Thyroid gland (tissue), 4 donors: ENCODE results near the gene SLC29A2. TPM values are rescaled to one million over a fixed set of nuclear protein-coding genes. Genes with fewer than 3 reads are reported as not detected.

Experiments
- DNase-seq, 2 donors: peaks; one replicate each; pipeline ENCODE4 v3.0.0-alpha.2; 2019
- H3K27ac ChIP-seq, 3 donors: fragments of 200-600 bp; sonication (generic); 1 replicate in 2 of 3; 2 replicates in 1 of 3; pipeline ENCODE4 v1.5.1; 2016 to 2019; ENCODE audit warnings: mild to moderate bottlenecking in 1 of 3, moderate library complexity in 1 of 3
- H3K27me3 ChIP-seq: fragments of 200-600 bp; sonication (generic); one replicate; pipeline ENCODE4 v1.5.1; 2019
- H3K36me3 ChIP-seq, 2 donors: fragments of 200-600 bp; sonication (generic); one replicate each; pipeline ENCODE4 v1.5.1; 2016 to 2019
- H3K4me1 ChIP-seq, 2 donors: fragments of 200-600 bp; sonication (generic); one replicate each; pipeline ENCODE4 v1.5.1; 2017 to 2019
- H3K4me3 ChIP-seq, 3 donors: fragments of 200-600 bp; sonication (generic); replicated peaks in 1 of 3; 1 replicate in 2 of 3; 2 replicates in 1 of 3; pipeline ENCODE4 v1.5.1; 2016; ENCODE audit warnings: mild to moderate bottlenecking in 1 of 3
- H3K9me3 ChIP-seq: fragments of 200-600 bp; sonication (generic); one replicate; pipeline ENCODE4 v1.5.1; 2017
- POLR2A ChIP-seq, 2 donors: fragments of 450-650 bp; IDR thresholded peaks; one replicate each; pipeline ENCODE4 v1.6.1; 2017; ENCODE audit warnings: antibody characterized with exemption in 2 of 2, mild to moderate bottlenecking in 2 of 2, moderate library complexity in 1 of 2
- WGBS, 2 donors: methylation state at CpG; one replicate each; pipeline ENCODE4 v1.1.5; 2017; 5-methylcytosine and 5-hydroxymethylcytosine counted together
- intact Hi-C: fragments of 100-400 bp; cut with DNase I; formaldehyde crosslinking; loops from one replicate; pipeline ENCODE4 v1.15.1; 2023
- small RNA-seq: library from RNA; depleted of rRNA; stranded (forward); fragments of <200 nt; gene quantifications from one replicate; pipeline ENCODE3, GENCODE V24; 2016
- total RNA-seq, 4 donors: library from RNA; depleted of rRNA; stranded (reverse); fragments of >200 nt; gene quantifications; one replicate each; pipeline ENCODE4 v1.2.3, GENCODE V29; 2016
- TF ChIP-seq, protein P1 (sequence below), 6 experiments: fragments of 200-600 bp in 3 of 6; fragments of 450-650 bp in 3 of 6; sonication (generic) in 3 of 6; IDR thresholded peaks; one replicate each; pipeline ENCODE4 v1.5.1; 2016 to 2019; ENCODE audit warnings: antibody characterized with exemption in 6 of 6, mild to moderate bottlenecking in 2 of 6, inconsistent platforms in 1 of 6, moderate library complexity in 1 of 6

Gene SLC29A2
- total RNA-seq, 4 donors from 2014 or later: 5.0 to 11.4 (median 8.3) TPM

GRCh38 chr11:66314186-66314501, 57.4 kb downstream of the SLC29A2 start:
- peaks cover 6 to 32% of the 10 kb centered on the region in 2 donors for H3K4me1 ChIP-seq
- H3K36me3 ChIP-seq: no peaks in the 10 kb centered on the region
- intact Hi-C loops: no loop called here
- H3K9me3 ChIP-seq: no peaks in the 10 kb centered on the region
- peaks cover 3% of the 10 kb centered on the region for H3K27me3 ChIP-seq
- H3K27ac ChIP-seq: peak overlapping the region in 2 of 3 donors; percentile 8 to 73
- no peak for DNase-seq
- no peak overlapping the region for H3K4me3 ChIP-seq
- TF ChIP-seq, protein P1, sequence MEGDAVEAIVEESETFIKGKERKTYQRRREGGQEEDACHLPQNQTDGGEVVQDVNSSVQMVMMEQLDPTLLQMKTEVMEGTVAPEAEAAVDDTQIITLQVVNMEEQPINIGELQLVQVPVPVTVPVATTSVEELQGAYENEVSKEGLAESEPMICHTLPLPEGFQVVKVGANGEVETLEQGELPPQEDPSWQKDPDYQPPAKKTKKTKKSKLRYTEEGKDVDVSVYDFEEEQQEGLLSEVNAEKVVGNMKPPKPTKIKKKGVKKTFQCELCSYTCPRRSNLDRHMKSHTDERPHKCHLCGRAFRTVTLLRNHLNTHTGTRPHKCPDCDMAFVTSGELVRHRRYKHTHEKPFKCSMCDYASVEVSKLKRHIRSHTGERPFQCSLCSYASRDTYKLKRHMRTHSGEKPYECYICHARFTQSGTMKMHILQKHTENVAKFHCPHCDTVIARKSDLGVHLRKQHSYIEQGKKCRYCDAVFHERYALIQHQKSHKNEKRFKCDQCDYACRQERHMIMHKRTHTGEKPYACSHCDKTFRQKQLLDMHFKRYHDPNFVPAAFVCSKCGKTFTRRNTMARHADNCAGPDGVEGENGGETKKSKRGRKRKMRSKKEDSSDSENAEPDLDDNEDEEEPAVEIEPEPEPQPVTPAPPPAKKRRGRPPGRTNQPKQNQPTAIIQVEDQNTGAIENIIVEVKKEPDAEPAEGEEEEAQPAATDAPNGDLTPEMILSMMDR (IDR thresholded peaks at IDR 0.05): no peak
- TF ChIP-seq POLR2A (IDR thresholded peaks at IDR 0.05): no peak
- WGBS, 2 donors: 76 to 79% methylated on average over 1 of the region's 1 CpG

- H3K27ac ChIP-seq: peak overlapping the region; percentile 43 to 76 (median 73)
- peaks cover 6 to 29% of the 10 kb centered on the region in 2 donors for H3K4me1 ChIP-seq
- no peak for DNase-seq
- 40 to 42% methylated on average over 20 to 30 of the region's 38 CpGs for WGBS, 2 donors
- peak overlapping the region in 1 of 3 donors; percentile 21 for H3K4me3 ChIP-seq
- intact Hi-C loops: no loop called here
- no peaks in the 10 kb centered on the region for H3K9me3 ChIP-seq
- TF ChIP-seq, protein P1 (IDR thresholded peaks at IDR 0.05): no peak
- TF ChIP-seq POLR2A (IDR thresholded peaks at IDR 0.05): no peak
- no peaks in the 10 kb centered on the region for H3K36me3 ChIP-seq
- peaks cover 3% of the 10 kb centered on the region for H3K27me3 ChIP-seq
Observed at GRCh38 chr11:66313321-66314185, 58.0 kb downstream of the SLC29A2 start.

DNA sequence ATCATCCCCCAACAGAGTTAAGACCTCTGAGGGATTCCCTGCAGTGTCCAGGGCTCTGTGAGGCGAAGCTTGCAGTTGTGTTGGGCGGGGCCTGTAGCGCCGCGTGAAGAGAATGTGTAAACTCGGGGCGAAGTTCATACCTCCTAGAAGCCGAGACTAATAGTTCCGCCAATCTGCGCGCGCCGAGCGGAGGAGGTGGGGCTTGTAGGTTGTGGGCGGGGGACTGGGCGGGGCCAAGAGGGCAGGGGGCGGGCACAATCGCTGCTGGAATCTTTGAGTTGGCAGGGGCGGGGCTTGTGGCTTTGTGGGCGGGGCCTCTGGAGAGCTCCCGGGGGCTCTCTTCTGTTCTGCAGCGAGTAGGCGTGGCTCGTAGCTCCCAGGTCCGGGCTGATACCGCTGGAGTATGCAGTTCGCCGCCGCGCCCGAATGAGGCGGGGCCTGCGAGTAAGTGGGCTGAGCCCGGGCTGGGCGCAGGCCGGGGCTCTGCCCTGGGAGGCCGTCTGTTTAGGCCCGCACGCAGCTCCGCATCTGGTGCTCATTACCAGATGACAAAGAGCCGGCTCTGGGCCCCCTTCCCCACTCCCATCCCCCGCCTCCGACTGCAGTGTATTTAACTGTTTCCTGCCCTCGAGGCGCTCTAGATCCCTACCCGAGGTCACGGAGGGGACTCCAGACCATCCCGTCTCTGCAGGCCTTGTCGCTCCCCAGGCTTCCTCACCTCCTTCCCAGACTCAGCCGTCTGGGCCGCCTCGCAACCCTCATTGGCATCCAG, 58.8 kb downstream of the SLC29A2 start:
- H3K4me3 ChIP-seq: peak overlapping the region in 2 of 3 donors; percentile 11 to 21
- H3K9me3 ChIP-seq: no peaks in the 10 kb centered on the region
- intact Hi-C loops: no loop called here
- DNase-seq: peak; percentile 94 to 96
- H3K36me3 ChIP-seq: no peaks in the 10 kb centered on the region
- H3K4me1 ChIP-seq: peaks cover 6 to 24% of the 10 kb centered on the region in 2 donors
- WGBS, 2 donors: 8 to 14% methylated on average over 14 to 22 of the region's 52 CpGs
- H3K27ac ChIP-seq: peak overlapping the region; percentile 73 to 76 (median 76)
- H3K27me3 ChIP-seq: peaks cover 3% of the 10 kb centered on the region
- TF ChIP-seq, protein P1 (IDR thresholded peaks at IDR 0.05): no peak
- TF ChIP-seq POLR2A (IDR thresholded peaks at IDR 0.05): peak in 1 of 2 donors; percentile 35

Small RNA genes within 50 kb of the gene (small RNA-seq; reads per million reads assigned to genes)
- gene RF00017: not detected
- gene RNU1-84P: not detected

Other genes starting within 250 kb of the SLC29A2 start
- 10 to 100 TPM; 13.0 to 26.0 (median 15.9) TPM for gene KLC2, start 114.1 kb downstream of the SLC29A2 start, total RNA-seq
- gene RAB1B, start 103.1 kb downstream of the SLC29A2 start, total RNA-seq: 100 to 1,000 TPM; 122 to 166 (median 130) TPM
- not detected for gene CNIH2, start 93.6 kb downstream of the SLC29A2 start, total RNA-seq
- gene YIF1A, start 82.6 kb downstream of the SLC29A2 start, total RNA-seq: 100 to 1,000 TPM in 3 of 4 donors, 10 to 100 TPM in 1; 77.7 to 168 (median 118) TPM
- gene TMEM151A, start 79.9 kb downstream of the SLC29A2 start, total RNA-seq: 1 to 10 TPM in 1 of 4 donors, under 1 TPM in 2, not detected in 1; 0.20 to 1.1 (median 0.22) TPM
- 10 to 100 TPM in 1 of 4 donors, 1 to 10 TPM in 3; 4.6 to 24.8 (median 6.6) TPM for gene CD248, start 54.7 kb downstream of the SLC29A2 start, total RNA-seq
- gene RIN1, start 35.3 kb downstream of the SLC29A2 start, total RNA-seq: 1 to 10 TPM; 1.3 to 7.9 (median 2.2) TPM
- 10 to 100 TPM; 41.4 to 64.4 (median 53.8) TPM for gene BRMS1, start 26.7 kb downstream of the SLC29A2 start, total RNA-seq
- 10 to 100 TPM; 41.1 to 67.2 (median 49.5) TPM for gene B4GAT1, start 24.1 kb downstream of the SLC29A2 start, total RNA-seq
- not detected for gene NPAS4, start 49.3 kb upstream of the SLC29A2 start, total RNA-seq
- gene MRPL11, start 67.1 kb upstream of the SLC29A2 start, total RNA-seq: 10 to 100 TPM; 35.5 to 58.3 (median 39.7) TPM
- 10 to 100 TPM; 11.4 to 21.8 (median 14.7) TPM for gene PELI3, start 95.1 kb upstream of the SLC29A2 start, total RNA-seq
- gene DPP3, start 108.7 kb upstream of the SLC29A2 start, total RNA-seq: 10 to 100 TPM; 10.9 to 38.7 (median 35.8) TPM
- 100 to 1,000 TPM in 3 of 4 donors, 10 to 100 TPM in 1; 83.2 to 200 (median 165) TPM for gene BBS1, start 138.9 kb upstream of the SLC29A2 start, total RNA-seq
- 10 to 100 TPM; 20.3 to 25.9 (median 22.3) TPM for gene ZDHHC24, start 174.3 kb upstream of the SLC29A2 start, total RNA-seq
- under 1 TPM in 1 of 4 donors, not detected in 3; 0.27 TPM for gene ACTN3, start 175.1 kb upstream of the SLC29A2 start, total RNA-seq
- 10 to 100 TPM; 30.4 to 79.1 (median 64.6) TPM for gene CTSF, start 196.8 kb upstream of the SLC29A2 start, total RNA-seq
- 1 to 10 TPM in 2 of 4 donors, under 1 TPM in 2; 0.92 to 2.1 (median 1.1) TPM for gene CCDC87, start 221.3 kb upstream of the SLC29A2 start, total RNA-seq
- 10 to 100 TPM; 22.7 to 48.5 (median 28.9) TPM for gene CCS, start 221.4 kb upstream of the SLC29A2 start, total RNA-seq
- 10 to 100 TPM; 31.8 to 76.9 (median 62.9) TPM for gene RBM14, start 244.9 kb upstream of the SLC29A2 start, total RNA-seq